Chondrocyte (in vitro differentiated cells): Measurements from ENCODE around the gene RPH3AL. TPM values are rescaled to one million over a fixed set of nuclear protein-coding genes. Genes with fewer than 3 reads are reported as not detected.

Source experiments
- DNase-seq: peaks from one replicate; pipeline ENCODE4 v3.0.0; 2021; ENCODE audit warnings: mixed read lengths, low spot score
- H3K27ac Mint-ChIP-seq: one replicate; pipeline ENCODE4 v1.8.0; 2021; ENCODE audit warnings: mild to moderate bottlenecking, moderate library complexity, mixed read lengths; ENCODE audit not compliant: unreplicated experiment
- H3K27me3 Mint-ChIP-seq: 2 replicates; pipeline ENCODE4 v1.8.0; 2021; ENCODE audit warnings: low read depth, mixed read lengths
- H3K36me3 Mint-ChIP-seq: 2 replicates; pipeline ENCODE4 v1.8.0; 2021; ENCODE audit warnings: low read depth, mixed read lengths
- H3K4me1 Mint-ChIP-seq: 2 replicates; pipeline ENCODE4 v1.8.0; 2021; ENCODE audit warnings: low read depth, mild to moderate bottlenecking, mixed read lengths
- H3K4me3 Mint-ChIP-seq: one replicate; pipeline ENCODE4 v1.8.0; 2021; ENCODE audit warnings: mild to moderate bottlenecking, moderate library complexity, mixed read lengths; ENCODE audit not compliant: unreplicated experiment
- H3K9me3 Mint-ChIP-seq: 2 replicates; pipeline ENCODE4 v1.8.0; 2021; ENCODE audit warnings: low read depth, mixed read lengths
- CTCF ChIP-seq: fragments of 200-600 bp; sonication (generic); IDR thresholded peaks from 2 replicates; pipeline ENCODE4 v1.5.0; 2021; ENCODE audit warnings: antibody characterized with exemption, mild to moderate bottlenecking, moderate library complexity
- total RNA-seq: library from RNA; stranded (reverse); gene quantifications from 3 replicates; pipeline ENCODE4 v1.2.1, GENCODE V29; 2021

Gene RPH3AL
- total RNA-seq, 1 donor from 2014 or later = 4.1 TPM

DNA sequence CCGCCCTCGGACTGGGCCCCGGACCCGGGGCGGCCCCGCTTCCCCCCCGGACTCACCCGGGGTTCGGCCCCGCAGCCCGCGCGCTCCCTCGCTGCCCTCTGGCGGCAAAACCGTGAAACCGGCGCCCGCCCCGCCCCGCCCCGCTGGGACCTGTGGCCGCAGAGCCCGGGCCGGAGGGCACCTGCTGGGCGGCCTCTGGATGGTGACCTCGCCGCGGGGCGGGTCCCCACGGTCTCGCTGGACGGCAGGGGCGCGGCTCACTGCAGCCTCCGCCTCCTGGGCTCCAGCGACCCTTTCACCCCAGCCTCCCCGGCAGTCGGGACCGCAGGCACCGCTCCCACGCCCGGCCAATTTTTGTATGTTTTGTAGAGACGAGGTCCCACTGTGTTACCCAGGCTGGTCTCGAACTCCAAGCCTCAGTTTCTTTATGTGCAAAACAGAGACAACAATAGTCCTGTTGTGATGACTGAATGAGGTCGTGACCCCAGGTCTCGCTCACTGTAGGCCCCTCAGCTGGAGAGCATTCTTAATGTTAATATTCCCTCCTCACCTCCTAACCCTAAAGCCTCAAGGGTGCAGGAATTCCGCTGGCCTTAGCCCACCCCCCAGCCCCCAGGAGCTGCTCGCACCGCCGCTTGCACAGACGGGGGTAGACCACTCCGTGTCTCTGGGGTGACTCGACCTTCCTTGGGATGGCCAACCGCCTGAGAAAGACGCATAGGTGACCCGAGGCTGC lies 33.7 kb upstream of the RPH3AL start:
- Mint-ChIP-seq H3K4me1 (peaks cover 31% of the 10 kb centered on the region), H3K27ac (no peak overlapping the region), H3K4me3 (peak overlapping the region; percentile 56), H3K36me3 (no peaks in the 10 kb centered on the region), H3K27me3 (peaks cover 15% of the 10 kb centered on the region), H3K9me3 (peaks cover 5% of the 10 kb centered on the region)
- peak; percentile 81 for TF ChIP-seq CTCF
- no peak for DNase-seq

DNA sequence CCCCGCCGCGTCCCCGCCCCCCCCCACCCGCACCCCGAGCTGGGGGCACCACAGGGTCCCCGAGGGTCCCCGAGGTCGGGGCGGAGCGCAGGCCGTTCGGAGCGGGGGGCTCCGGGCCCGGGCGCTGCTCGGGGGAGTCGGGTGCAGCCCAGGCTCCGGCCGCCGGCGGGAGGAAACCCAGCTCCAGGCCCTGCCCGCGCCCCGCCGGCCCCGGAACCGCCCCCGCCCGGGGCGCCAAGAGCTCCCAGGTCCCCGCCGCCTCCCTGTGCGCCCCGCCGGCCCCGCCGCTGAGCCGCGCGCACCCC lies 33.2 kb upstream of the RPH3AL start:
- Mint-ChIP-seq H3K4me1 (peaks cover 31% of the 10 kb centered on the region), H3K27ac (no peak overlapping the region), H3K36me3 (no peaks in the 10 kb centered on the region), H3K9me3 (peaks cover 5% of the 10 kb centered on the region), H3K4me3 (no peak overlapping the region), H3K27me3 (peaks cover 15% of the 10 kb centered on the region)
- no peak for TF ChIP-seq CTCF
- no peak for DNase-seq

- peak; percentile 14 for TF ChIP-seq CTCF
- peak overlapping the region; percentile 58 for H3K4me3 Mint-ChIP-seq
- no peaks in the 10 kb centered on the region for H3K36me3 Mint-ChIP-seq
- no peak overlapping the region for H3K27ac Mint-ChIP-seq
- peaks cover 31% of the 10 kb centered on the region for H3K4me1 Mint-ChIP-seq
- H3K9me3 Mint-ChIP-seq = peaks cover 5% of the 10 kb centered on the region
- peaks cover 15% of the 10 kb centered on the region for H3K27me3 Mint-ChIP-seq
- DNase-seq = no peak
These were observed 32.7 kb upstream of the RPH3AL start for GRCh38 chr17:385178-385835.

DNA sequence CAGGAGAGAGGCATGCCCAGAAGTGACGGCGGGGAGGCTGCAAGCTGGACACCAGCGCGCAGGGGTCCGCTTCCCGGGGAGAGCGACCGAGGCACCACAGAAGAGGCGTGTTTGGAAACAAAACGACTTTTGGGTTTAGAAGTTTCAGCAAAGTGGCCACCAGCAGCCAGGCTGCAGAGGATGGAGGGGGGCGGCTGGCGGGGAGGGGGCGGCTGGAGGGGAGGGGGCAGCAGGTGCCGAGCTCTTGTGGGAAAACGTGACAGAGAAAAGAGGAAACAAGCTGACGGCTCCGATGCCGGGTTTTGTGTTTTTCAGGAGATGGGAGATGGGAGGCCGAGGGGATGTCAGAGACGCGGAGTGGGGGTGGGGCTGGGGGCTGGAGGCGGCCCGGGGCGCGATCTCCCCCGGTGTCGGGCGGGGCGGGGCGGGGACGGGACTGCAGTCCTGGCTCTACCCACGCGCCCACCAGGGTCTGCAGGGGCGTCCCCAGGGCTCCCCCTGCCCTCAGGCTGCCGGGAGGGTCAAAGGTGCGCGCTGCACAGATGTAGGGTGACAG lies 32.1 kb upstream of the RPH3AL start:
- Mint-ChIP-seq H3K27ac (no peak overlapping the region), H3K4me1 (peaks cover 31% of the 10 kb centered on the region), H3K9me3 (peaks cover 5% of the 10 kb centered on the region), H3K27me3 (peaks cover 15% of the 10 kb centered on the region), H3K36me3 (no peaks in the 10 kb centered on the region), H3K4me3 (peak overlapping the region; percentile 60)
- no peak for DNase-seq
- no peak for TF ChIP-seq CTCF

- DNase-seq = no peak
- Mint-ChIP-seq H3K36me3 (no peaks in the 10 kb centered on the region), H3K4me3 (peak overlapping the region; percentile 60), H3K4me1 (peaks cover 31% of the 10 kb centered on the region), H3K27me3 (peaks cover 15% of the 10 kb centered on the region), H3K9me3 (peaks cover 5% of the 10 kb centered on the region), H3K27ac (no peak overlapping the region)
- TF ChIP-seq CTCF = no peak
These were observed 31.4 kb upstream of the RPH3AL start for GRCh38 chr17:383771-384621.
